Kidney glomerular epithelial cell (primary cell): Measurements from ENCODE around the gene ATP2A3.

ENCODE experiments used
- DNase-seq: peaks from one replicate; lab custom pipeline; 2025; lab: John Stamatoyannopoulos, UW

ATP2A3 gene

DNA sequence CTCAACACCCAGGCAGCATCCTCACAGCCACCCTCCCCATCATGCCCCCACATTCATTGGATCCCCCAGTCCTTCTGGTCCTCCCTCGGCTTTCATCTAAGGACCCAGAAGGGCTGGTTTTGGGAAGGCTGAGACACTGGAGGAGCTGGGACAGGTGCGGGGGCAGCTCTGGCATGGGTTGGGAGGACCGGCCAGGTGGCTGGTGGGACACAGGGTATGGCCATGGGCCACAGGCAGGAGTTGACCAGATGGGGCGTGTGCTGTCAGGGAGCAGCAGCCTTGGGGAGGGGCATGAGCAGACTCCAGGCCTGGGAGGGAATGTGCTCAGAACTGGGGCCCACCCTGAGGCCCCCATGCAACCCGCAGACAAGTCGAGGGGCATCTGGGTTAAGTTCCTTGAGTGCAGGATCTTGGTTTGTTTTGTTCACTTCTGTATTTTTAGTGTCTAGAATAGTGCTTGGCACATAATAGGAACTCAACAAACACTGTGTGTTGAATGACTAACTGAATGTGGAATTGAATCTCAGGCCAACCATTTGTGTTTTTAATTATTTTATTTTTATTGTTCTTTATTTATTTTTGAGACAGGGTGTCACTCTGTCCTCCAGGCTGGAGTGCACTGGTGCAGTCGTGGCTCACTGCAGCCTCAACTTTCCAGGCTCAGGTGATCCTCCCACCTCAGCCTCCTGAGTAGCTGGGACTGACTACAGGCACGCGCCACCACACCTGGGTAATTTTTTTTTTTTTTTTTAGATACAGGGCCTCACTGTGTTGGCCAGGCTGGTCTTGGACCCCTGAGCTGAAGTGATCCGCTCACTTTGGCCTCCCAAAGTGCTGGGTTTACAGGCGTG, 53.6 kb downstream of the ATP2A3 start:
- no peak for DNase-seq

DNA sequence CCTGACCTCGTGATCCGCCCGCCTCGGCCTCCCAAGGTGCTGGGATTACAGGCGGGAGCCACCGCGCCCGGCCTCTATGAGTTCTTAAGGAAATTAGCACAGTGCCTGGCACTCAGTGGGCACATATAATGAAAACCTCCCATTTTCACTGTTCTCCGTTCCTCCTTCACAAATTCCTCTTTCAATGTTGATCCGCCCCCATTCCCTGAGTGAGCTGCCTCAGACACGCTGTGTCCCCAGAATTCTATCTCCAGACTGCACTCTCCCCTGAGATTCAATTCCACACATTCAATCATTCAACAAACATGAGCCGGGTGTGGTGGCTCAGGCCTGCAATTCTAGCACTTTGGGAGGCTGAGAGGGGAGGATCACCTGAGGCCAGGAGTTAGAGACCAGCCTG, 55.0 kb downstream of the ATP2A3 start:
- DNase-seq = no peak

DNA sequence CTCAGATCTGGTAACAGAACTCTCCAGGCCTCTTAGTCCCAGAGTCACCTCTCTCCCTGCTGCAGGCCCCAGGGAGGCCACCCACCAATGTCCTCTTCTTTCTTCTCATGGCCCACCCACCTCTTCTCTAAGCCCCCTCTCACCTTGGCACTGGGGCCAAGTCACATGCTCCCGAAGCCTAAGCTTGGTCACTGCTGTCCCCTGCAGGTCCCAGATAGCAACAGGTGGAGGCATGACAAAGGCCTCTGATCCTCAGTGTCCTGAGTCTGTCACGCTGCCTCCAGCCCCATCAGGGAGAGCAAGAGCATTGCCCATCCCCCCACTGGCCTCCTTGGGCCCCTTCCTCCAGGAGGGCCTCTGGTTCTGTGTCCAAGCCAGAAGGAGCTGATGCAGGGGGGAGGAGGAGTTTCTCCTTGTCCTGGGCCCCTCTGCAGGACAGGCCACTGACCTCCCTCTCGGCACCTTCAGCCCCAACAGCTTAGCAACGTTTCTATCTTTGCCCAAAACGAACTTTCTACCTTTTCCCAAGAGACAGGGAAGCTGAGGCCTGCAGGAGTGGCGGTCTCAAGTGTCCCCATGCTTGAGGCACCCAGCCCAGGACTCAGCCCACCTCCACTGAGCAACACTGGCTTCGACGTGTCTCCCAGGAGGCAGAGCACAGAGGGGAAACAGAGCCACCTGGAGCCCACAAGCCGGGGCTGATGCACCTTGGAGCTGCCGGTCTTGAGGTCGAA, 56.6 kb downstream of the ATP2A3 start:
- DNase-seq = no peak

DNA sequence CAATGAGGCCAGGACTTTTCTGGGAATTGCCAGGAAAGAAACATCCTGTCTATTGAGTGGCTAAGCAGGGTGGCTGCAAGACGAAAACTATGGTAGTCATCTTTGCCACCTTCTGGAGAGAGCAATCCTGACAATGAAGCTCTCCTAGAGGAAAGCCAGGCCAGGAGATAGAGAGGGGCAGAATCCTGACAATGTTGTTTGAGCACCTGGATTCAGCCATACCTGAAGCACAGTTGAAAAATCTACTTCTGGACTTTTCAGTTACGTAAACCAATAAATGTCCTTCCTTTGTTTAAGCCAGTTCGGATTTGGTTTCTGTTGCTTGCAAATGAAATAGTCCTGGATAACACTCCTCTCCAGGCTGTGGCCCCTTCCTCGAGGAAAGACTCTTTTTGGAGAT, 57.4 kb downstream of the ATP2A3 start:
- no peak for DNase-seq

DNA sequence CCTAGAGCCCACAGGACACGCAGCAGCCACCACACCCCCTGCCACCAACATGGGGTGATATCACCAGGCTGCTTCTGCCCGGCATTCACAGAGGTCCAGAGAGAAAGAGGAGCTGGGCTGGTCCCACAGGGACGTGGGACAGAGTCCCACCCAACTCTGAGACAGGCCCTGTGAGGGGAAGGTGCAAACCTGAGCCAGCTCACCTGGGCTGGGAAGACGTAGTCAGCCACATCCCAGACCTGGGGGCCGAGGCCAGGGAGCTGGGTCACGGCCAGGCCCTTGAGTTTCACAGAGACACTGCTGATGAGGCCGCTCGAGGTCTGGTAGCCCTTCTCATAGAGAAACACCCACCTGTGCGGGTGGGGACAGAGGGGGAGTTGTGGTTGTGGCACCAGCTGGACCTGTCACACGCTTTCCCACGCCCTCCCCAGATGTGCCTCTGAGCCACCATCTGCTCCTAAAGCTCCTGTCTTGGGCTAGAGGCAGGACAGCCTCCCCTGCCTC, 59.2 kb downstream of the ATP2A3 start:
- DNase-seq = no peak

DNA sequence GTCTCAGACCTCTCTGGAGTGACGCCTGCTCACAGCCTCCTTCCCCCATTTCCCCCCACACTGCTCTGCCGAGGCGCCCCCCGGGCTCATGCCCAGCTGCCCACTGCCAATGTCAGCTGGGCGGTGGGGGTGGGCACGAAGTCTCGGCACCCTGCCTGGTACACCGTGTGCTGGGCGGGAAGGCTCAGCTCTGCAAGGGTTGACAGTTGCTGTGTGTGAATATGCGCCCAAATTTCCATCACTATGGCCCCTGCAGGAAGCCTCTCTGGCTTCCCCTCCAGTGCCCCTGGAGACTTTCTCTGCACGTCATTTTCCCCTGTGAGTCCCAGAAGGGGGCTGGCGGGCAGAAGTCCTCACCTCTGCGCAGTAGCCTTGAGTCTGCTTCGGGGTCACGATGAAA, 59.7 kb downstream of the ATP2A3 start:
- no peak for DNase-seq

DNA sequence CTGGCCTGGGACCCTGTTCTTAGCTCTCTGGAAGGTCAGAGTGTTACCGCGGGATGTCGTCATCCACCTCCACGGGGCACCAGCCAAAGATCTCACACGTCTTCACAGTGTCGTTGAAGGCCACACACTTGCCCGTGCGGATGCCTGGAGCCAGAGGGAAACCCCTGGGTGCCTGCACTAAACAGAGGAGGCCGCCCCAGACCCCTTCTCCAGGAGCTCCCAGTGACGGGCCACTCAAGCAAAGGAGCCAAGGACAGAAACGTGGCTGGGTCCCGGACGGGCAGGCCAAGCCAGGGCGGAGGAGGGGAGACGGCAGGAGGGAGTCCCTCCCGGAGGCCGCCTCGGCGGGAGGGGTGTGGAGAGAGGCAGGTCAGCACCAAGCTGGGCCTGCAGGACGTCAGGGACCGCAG, 60.4 kb downstream of the ATP2A3 start:
- no peak for DNase-seq

DNA sequence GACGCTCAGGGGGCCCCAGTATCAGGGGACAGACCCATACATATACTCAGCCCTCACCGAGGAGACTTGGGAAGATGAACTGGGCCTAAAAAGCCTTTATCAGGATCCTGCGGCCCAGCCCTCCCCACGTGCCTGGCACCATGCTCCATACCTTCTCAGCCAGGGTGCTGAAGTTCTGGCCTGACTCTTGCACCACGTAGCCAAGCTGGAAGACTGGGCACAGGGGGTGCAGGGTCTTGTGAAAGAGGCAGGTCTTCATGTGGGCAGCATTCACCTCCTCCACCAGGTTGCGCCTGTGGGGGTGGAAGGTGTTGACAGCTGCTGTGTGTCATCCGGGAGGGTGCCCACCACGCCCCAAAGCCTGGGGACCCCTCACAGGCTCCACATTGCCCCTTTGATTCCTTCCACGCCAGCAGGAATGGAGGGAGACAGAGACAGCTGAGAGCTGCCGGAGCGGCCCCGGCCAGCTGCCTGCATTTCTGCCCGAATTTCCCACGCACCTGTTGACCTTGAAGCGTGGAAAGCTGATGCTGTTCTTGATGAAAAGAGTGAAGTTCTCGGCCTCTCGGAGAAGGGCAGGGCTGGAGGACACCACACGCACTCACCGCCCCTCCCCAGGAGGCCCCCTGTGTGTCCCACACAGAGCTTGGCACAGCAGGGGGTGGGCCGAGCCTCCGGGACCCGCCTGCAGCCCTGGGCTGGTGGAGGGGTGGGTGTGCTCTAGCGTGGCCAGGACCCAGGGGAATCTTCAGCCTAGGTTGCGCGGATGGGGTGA, 61.0 kb downstream of the ATP2A3 start:
- no peak for DNase-seq

DNA sequence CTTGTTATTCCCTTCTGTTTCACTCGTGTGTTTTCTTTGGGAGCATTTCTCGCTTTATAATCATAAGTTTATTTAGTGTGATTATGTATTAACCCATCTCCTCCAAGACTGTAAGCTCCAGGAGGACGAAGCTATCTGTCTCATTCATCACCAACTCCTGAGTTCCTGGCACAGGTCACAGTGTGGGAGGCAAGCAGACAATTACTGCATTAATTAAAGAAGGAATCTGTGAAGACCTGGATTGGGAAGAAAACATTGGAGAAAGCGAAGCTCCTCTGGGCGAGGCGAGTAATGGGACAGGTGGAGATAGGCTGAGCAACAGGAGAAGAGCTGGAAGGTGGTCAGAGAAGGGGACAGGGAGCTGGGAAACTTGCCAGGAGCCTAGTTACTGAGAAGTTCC, 63.6 kb downstream of the ATP2A3 start:
- peak; percentile 9 for DNase-seq

DNA sequence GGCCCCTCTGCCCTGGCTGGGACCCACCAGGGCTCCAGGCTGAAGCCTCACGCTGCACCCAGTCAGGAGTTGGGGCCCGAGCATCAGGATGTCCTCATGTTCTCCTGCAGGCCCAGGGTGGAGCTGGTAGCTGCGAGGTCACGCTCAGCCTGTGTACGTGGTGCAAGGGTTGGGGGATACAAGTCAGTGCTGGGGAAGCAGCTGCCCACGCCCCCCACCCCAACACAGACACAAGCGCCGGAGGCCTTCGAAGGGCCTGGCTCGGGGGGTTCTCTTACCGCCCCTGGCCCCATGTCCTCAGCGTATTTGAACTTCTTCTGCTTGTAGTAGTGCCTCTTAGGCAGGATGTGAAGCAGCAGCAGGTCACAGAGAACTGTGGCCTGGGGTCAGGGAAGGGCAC, 66.5 kb downstream of the ATP2A3 start:
- no peak for DNase-seq

DNA sequence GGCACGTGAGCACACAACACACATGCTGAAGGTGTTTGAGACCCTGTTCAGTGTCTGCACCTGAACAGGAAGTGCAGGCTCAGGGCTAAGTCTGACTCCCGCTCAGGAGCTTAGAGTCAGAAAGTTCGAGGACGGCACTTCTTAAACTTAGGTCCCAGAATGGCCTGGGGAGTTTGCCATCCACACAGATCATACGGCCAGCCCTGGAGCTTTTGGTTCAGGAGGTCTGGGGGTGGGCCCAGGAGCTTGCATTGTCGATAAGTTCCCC, 67.3 kb downstream of the ATP2A3 start:
- DNase-seq = no peak

DNA sequence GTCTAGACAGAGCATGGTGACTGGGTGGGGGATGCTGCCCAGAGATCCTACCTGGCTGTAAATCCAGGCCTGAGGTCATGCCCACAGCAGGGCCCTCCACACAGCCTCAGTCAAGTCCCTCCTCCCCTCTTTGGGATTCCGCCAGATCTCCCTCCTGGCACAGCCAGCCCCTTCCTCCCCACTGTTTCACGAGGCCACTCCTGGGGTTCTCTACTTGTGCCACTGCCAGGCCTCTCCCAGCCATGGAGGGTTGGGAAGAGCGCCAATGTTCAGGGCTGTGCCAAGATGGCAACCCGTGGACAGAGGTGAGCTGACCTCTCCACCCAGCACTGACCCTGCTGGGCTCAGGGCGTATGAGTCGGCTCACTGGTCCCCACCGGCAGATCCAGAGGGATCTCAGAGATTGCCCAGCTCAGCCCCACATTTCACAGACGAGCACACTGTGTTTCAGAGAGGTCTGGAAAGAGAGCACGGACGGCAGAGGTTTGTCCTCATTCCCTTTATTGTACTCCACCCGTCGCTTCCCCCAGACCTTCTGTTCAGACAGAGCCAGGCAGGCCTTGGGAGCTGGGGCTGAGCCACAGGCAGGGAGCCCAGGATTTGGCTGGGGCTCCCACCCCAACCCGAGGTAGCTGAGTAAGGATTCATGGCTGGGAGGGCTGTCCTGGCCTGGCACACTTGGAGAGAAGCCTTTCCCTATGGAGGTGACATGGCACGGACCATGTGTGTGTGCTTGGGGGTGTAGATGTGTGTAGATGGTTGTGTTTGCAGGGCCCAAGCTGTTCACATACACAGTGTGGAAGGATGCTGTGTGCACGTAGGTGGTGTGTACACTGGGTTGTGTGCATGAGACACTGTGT, 67.9 kb downstream of the ATP2A3 start:
- DNase-seq = no peak

DNA sequence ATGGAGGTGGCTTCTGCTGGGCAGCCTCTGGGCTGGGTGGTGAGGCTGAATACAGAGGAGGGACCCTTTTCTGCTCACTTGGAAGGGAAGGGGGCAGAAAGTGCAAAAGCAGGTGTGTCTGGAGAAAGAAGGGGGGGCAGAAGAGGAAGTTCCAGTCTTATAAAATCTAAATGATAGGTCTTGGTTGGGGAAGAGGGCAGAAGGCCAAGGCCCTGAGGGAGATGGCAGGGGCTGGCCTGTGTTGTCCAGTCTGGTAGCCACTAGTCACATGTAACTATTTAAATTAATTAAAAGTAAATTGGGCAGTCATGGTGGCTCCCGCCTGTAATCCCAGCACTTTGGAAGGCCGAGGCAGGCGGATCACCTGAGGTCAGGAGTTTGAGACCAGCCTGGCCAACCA, 68.9 kb downstream of the ATP2A3 start:
- DNase-seq = no peak

DNA sequence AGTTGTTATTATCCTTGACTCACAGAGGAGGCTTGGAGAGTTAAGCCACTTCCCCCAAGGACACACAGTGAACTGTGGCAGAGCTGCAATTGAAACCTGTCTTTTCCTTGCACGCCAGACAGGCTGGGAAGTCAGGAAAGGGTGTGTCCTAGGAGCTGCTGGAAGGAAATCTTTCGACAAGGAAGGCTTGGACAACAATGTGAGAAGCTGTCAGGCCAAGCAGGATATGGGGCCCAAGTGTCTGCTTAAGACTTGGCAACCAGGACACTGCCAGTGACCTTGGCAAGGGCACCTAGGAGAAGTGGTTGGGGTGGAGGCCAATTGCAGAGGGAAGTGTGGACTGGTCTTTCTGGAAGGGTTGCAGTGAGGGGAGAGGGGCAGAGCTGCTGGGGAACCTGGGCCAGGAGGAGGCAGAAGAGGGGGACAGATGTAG, 69.3 kb downstream of the ATP2A3 start:
- no peak for DNase-seq

DNA sequence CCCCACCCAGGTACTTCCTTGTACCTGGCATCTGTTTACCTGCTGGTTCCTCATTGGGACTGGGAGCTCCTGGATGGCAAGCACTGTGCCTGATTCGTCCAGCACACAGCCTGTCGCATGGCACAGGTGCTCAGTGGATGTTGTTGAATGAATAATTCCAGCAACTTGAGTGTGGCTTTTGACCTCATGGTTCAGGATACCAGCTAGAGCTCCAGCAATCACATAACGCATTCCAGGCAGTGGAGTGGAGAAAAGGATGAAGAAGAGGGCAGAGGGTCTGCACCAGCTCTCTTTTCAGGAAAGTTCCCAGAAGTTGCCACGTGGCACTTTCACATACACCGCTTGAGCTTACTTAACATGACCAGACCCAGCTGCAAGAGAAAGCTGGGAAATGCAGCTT, 70.0 kb downstream of the ATP2A3 start:
- no peak for DNase-seq

DNA sequence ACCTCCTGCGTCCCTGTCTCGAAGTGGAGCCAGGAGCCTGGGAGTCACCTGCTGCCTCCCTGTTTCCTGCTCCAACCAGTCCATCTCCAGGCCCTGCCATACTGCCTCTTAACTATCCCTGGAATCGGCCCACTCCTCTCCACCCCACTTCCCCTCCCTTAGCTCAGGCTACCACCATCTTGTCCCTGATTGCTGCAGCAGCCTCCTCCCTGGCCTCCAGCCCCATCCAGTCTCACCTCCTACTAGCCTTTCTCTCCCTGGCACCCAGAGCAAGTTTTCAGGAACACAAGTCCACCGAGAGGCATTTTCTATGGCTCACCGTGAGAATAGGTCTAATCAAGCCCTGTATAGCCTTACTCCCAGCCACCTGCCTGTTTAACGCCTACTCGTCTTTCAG, 70.5 kb downstream of the ATP2A3 start:
- no peak for DNase-seq

DNA sequence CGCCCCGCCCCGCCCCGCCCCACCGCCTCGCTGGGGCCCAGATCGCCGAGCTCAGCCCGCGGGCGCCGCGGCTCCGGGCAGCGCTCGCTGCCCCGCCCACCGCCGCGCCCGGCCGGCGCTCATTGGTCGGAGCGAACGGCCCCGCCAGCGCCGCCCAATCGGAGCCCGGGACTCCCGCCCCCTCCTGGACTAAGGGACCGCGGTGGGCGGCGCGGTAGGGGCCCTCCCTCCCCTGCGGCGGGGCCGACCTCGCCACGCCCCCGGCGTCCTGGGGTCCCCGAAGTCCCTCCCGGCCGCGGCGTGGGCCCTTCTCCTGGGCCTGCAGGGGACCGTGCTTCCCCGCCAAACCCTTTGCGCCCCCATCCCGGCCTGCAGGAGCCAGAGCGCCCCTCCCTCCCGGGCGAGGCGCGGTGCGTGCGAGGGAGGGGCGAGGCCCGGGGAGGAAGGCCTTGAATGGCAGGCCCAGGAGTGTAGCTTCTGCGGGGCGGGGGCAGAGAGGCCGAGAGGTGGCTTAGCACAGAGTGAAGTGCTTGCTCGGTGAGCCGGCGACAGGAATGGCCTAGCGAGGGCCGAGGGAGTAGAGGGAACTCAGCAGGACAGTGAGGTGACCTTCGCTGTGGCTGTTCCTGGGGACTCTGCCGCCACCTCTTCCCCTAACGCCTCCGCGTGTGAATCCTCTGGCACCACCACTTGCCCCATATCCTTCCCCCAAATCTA, 71.1 kb downstream of the ATP2A3 start, which contains the start of gene CAMKK1:
Gene CAMKK1 (minus strand): TSS at position 51 of the 717 bp plus-strand sequence. CDS start 7,366 bp downstream, outside the sequence.
- peak; percentile 84 for DNase-seq

DNA sequence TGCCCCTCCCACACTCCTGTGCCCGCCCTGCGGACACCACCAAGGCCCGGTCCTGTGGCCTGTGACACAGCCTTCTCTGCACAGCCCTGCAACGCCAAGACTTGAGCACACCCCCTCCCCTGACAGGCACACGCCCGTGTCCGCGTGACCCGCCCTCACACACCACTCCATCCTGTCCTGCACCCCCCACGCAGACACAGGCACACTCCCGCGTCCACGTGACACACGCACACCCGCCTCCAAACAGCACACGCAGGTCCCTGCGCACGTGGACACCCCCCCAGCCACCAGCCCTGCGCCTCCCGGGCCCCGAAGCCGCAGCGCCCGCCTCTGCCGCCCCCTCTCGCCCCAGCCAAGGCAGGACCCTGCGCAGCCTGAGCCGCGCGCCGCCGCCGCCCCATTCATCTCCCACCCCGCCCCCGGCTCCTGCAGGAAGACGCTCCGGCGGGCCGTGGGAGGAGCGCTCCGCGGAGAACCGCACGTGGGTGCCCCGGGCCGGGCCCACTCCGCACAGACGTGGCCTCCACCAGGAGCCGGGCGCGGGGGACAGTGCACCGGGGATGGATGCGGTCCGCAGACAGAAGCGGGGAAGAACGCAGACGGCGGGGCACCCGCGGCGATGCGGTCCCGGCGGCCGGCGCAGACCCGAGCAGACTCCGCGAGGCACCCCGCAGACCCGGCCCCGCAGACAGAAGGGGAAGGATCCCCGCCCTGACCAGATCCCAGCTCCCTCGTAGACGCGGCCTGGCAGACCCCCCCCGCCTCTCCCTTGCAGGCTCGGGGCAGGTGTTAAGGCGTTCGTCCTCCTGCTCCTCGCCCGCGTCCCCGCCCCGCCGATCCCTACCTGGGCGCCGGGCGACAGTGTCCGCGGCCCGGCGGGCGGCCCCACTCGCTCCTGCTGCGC, 71.9 kb downstream of the ATP2A3 start:
- peak; percentile 19 for DNase-seq

DNA sequence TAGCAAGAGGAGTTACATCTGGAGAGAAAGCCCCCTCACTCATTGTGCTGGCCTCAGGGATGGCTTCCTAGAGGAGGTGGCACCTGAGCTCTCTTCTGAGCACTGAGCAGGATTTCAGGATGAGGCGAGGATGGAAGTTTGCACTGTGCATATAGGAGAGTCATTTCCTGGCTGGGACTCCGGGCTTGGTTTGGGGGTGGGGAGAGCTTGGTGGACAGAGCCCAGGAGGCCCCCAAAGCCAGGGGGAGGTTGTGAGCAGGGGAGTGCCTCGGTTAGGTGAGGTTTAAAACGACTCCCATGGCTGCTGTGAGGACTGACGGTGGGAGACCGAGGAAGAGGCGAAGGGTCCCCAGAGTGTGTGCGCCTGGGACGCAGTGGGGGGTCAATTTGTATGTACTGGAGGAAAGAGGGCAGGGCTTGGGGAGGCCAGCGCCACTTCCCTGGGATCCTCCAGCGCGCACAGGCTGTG, 72.6 kb downstream of the ATP2A3 start:
- no peak for DNase-seq

DNA sequence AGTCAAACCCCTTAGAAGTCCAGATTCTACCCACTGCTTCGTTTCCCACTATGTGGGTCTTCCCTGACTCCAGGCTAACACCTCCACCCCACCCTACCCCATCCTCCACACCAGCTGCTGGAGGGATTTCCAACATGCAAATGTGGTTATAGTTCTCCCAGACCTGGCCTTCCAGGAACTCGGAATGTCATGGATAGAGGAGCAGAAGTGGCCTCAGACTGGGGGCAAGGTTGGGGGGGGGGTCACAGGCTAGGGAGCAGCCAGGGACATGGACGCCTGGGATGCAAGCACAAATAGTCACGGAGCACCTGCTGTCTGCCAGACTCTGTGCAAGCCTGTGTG, 73.4 kb downstream of the ATP2A3 start:
- DNase-seq = no peak
